ENCODE measurements around the gene CHAF1B.

CHAF1B gene

DNA sequence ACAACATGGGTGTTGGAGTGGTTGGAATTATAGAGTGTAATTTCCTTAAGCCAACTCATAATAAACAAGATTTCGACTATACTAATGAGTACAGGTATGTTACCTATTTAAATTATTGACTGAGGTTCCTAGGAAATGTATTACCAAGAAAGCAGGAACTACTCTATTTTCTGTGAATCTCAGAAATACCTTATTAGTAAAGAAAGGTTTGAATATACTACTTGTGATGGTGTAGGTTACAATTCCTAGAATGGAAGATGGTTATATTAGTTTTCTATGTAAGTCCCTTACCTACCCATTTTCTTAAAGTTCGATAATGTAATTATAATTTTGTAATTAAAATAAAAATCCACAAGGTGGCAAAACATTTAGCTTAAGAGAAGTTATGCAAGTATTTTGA is 35.9 kb upstream of the CHAF1B start:
- TF ChIP-seq, protein P1, sequence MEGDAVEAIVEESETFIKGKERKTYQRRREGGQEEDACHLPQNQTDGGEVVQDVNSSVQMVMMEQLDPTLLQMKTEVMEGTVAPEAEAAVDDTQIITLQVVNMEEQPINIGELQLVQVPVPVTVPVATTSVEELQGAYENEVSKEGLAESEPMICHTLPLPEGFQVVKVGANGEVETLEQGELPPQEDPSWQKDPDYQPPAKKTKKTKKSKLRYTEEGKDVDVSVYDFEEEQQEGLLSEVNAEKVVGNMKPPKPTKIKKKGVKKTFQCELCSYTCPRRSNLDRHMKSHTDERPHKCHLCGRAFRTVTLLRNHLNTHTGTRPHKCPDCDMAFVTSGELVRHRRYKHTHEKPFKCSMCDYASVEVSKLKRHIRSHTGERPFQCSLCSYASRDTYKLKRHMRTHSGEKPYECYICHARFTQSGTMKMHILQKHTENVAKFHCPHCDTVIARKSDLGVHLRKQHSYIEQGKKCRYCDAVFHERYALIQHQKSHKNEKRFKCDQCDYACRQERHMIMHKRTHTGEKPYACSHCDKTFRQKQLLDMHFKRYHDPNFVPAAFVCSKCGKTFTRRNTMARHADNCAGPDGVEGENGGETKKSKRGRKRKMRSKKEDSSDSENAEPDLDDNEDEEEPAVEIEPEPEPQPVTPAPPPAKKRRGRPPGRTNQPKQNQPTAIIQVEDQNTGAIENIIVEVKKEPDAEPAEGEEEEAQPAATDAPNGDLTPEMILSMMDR (IDR thresholded peaks at IDR 0.05; ENCODE audit: low read depth, low read length) = no peak
- in situ Hi-C loops (cut with HindIII; ENCODE audit: low sequenced_read_pairs) = no loop called here
- H3K4me3 ChIP-seq (ENCODE audit: low read depth, low read length) = no peak overlapping the region
- DNase-seq (ENCODE audit: low read depth, low spot score) = no peak

DNA sequence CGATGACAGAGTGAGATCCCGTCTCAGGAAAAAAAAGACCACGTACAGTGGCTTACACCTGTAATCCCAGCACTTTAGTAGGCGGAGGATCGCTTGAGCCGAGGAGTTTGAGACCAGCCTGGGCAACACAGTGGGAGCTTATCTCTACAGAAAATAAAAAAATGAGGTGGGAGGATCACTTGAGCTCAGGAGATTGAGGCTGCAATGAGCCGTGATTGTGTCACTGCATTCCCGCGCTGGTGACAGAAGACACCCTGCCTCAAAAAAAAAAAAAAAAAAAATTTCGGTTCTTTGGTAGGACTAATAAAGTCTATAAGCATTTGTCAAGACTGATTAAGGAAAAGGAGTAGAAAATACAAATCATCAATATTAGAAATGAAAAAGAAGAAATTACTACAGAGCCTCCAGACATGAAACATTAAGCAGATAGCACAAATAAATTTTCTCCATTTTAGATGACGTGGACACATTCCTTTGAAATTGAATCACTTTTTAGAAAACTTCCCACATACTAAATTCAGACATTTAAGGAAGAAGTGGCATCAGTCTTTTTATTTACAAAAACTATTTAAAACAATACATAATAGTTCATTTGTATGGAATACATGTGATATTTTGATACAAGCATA is 34.8 kb upstream of the CHAF1B start:
- DNase-seq (ENCODE audit: low read depth, low spot score) = peak; percentile 67
- H3K4me3 ChIP-seq (ENCODE audit: low read depth, low read length) = no peak overlapping the region
- in situ Hi-C loops (cut with HindIII; ENCODE audit: low sequenced_read_pairs) = no loop called here
- TF ChIP-seq, protein P1 (IDR thresholded peaks at IDR 0.05; ENCODE audit: low read depth, low read length) = no peak

DNA sequence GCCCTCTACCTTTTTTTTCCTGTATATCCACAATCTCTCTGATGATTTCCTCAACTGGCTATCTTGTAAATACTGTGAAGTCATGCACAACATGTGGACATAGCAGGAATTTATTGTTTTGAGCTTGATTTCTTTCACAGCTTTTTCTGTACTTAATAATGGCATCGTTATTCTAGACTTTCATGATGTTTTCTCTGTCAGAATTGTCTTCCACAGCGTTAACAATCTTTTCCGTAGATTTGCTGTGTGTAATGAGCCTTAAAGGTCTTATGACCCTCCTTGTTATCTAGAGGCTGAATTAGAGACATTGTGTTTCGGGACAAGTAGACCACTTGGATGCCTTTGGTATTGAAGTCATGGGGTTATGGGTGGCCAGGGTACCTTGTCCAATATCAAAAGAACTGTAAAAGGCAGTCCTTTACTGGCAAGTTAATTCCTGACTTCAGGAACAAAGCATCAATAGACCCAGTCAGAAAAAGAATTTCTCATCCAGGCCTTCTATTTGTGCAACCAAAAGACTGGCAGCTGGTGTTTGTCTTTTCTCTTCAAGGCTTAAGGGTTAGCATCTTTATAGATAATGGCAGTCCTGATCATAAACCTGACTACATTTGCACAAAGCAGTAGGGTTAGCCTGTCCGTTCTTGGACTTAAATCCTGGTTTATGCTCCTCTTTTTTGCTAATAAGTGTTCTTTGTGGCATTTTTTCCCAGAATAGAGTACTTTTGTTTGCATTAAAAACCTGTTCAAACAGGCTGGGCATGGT is 30.1 kb upstream of the CHAF1B start:
- TF ChIP-seq, protein P1 (IDR thresholded peaks at IDR 0.05; ENCODE audit: low read depth, low read length) = no peak
- in situ Hi-C loops (cut with HindIII; ENCODE audit: low sequenced_read_pairs) = no loop called here
- H3K4me3 ChIP-seq (ENCODE audit: low read depth, low read length) = no peak overlapping the region
- DNase-seq (ENCODE audit: low read depth, low spot score) = no peak

DNA sequence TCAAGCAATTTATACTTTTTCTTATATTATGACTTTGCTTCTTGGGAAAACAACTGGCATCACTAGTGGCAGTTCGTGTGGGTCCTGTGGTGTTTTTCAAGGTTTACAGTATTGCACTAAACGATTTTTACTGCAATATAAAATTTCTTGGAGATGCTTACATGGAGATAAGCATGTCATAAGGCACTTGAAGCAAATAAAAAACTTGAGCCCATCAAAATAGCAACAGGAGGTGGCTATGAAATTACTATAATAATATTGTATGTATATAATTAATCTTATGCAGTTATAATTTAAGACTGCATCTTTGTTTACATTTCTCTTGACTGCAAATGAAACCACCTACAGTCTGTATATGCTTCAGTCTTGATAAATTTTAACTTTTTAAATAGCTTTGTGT is 29.3 kb upstream of the CHAF1B start:
- no peak overlapping the region for H3K4me3 ChIP-seq (ENCODE audit: low read depth, low read length)
- no peak for DNase-seq (ENCODE audit: low read depth, low spot score)
- TF ChIP-seq, protein P1 (IDR thresholded peaks at IDR 0.05; ENCODE audit: low read depth, low read length) = no peak
- in situ Hi-C loops (cut with HindIII; ENCODE audit: low sequenced_read_pairs) = no loop called here

DNA sequence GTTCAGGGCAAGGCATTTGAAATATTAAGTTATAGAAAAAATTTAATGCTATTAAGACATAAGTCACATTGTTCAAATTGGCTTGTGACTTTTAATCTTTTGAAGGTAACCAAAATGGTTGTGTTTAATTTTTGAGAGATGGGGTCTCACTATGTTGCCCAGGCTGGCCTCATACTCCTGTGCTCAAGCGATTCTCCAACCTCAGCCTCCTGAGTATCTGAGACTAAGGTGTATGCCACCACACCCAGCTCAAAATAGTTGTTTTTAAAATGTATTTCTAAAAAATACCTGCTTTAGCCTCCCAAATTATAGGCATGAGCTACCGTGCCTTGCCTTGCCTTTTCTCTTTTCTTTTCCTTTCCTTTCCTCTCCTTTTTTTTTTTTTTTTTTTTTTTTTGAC is 26.0 kb upstream of the CHAF1B start:
- DNase-seq (ENCODE audit: low read depth, low spot score) = no peak
- in situ Hi-C loops (cut with HindIII; ENCODE audit: low sequenced_read_pairs) = no loop called here
- TF ChIP-seq, protein P1 (IDR thresholded peaks at IDR 0.05; ENCODE audit: low read depth, low read length) = no peak
- H3K4me3 ChIP-seq (ENCODE audit: low read depth, low read length) = no peak overlapping the region

DNA sequence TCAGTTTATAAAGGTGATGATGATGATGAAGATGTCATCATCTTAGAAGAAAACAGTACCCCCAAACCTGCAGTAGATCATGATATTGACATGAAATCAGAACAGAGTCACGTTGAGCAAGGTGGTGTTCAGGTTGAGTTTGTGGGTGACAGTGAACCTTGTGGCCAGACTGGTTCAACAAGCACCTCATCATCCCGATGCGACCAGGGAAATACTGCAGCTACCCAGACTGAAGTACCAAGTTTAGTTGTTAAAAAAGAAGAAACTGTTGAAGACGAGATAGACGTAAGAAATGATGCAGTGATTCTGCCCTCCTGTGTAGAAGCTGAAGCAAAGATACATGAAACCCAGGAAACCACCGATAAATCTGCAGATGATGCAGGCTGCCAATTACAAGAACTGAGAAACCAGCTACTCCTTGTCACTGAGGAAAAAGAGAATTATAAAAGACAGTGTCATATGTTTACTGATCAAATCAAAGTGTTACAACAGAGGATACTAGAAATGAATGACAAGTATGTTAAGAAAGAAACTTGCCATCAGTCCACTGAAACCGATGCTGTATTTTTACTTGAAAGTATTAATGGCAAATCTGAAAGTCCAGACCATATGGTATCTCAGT is 16.0 kb upstream of the CHAF1B start:
- TF ChIP-seq, protein P1 (IDR thresholded peaks at IDR 0.05; ENCODE audit: low read depth, low read length) = no peak
- in situ Hi-C loops (cut with HindIII; ENCODE audit: low sequenced_read_pairs) = no loop called here
- DNase-seq (ENCODE audit: low read depth, low spot score) = no peak
- H3K4me3 ChIP-seq (ENCODE audit: low read depth, low read length) = no peak overlapping the region

Data from astrocyte of the spinal cord (primary cell).